Transverse colon (tissue), 4 donors: Measurements from ENCODE around the gene FGF2. TPM values are rescaled to one million over a fixed set of nuclear protein-coding genes. Genes with fewer than 3 reads are reported as not detected.

ENCODE experiments used
- DNase-seq: peaks from one replicate; pipeline ENCODE4 v3.0.0-alpha.2; 2019
- H3K27ac ChIP-seq, 4 donors: fragments of 200-600 bp; sonication (generic); 2 replicates each; pipeline ENCODE4 v1.5.1; 2016 to 2018; ENCODE audit warnings: inconsistent platforms in 4 of 4
- H3K27me3 ChIP-seq: fragments of 200-600 bp; sonication (generic); 2 replicates; pipeline ENCODE4 v1.5.1; 2017; ENCODE audit warnings: inconsistent platforms
- H3K36me3 ChIP-seq, 4 donors: fragments of 200-600 bp; sonication (generic); 2 replicates each; pipeline ENCODE4 v1.5.1; 2017 to 2019; ENCODE audit warnings: inconsistent platforms in 4 of 4
- H3K4me1 ChIP-seq, 4 donors: fragments of 200-600 bp; sonication (generic); 2 replicates each; pipeline ENCODE4 v1.5.1; 2017 to 2020; ENCODE audit warnings: inconsistent platforms in 4 of 4
- H3K4me3 ChIP-seq, 4 donors: fragments of 200-600 bp; sonication (generic); 1 replicate in 1 of 4; 2 replicates in 3 of 4; pipeline versions ENCODE4 v1.5.1 to v1.6.1; 2017 to 2019; ENCODE audit warnings: inconsistent platforms in 4 of 4
- H3K9me3 ChIP-seq, 2 donors: fragments of 200-600 bp; sonication (generic); 2 replicates each; pipeline ENCODE4 v1.5.1; 2017 to 2019; ENCODE audit warnings: inconsistent platforms in 2 of 2
- CTCF ChIP-seq, 5 experiments: fragments of 200-600 bp in 3 of 5; fragments of 450-650 bp in 2 of 5; sonication (generic) in 3 of 5; IDR thresholded peaks; 1 replicate in 2 of 5; 2 replicates in 3 of 5; pipeline ENCODE4 v1.5.1; 2016 to 2017; ENCODE audit warnings: antibody characterized with exemption in 5 of 5, inconsistent platforms in 3 of 5, mild to moderate bottlenecking in 2 of 5, moderate library complexity in 1 of 5
- EP300 ChIP-seq: sonication (generic); formaldehyde crosslinking; IDR thresholded peaks from one replicate; pipeline ENCODE4 v1.6.1; 2017; ENCODE audit warnings: antibody characterized with exemption, low read depth
- POLR2A ChIP-seq: fragments of 450-650 bp; IDR thresholded peaks from one replicate; pipeline ENCODE4 v1.6.1; 2016; ENCODE audit warnings: antibody characterized with exemption, mild to moderate bottlenecking, moderate library complexity
- POLR2AphosphoS5 ChIP-seq, 3 donors: sonication (generic); formaldehyde crosslinking; IDR thresholded peaks; one replicate each; pipeline ENCODE4 v1.6.1; 2016; ENCODE audit warnings: antibody characterized with exemption in 3 of 3
- WGBS, 2 donors: methylation state at CpG; one replicate each; pipeline ENCODE4 v1.1.5; 2018; ENCODE audit warnings: low coverage in 1 of 2; 5-methylcytosine and 5-hydroxymethylcytosine counted together
- in situ Hi-C, 4 donors: fragments of 200-750 bp; cut with MboI; loops; one replicate each; pipeline versions ENCODE4 v1.15.0 to v1.15.1; 2017; ENCODE audit warnings: low sequenced_read_pairs in 3 of 4, low pct_ligation_motif_present in 1 of 4, low pct_unique_long_range_greater_than_20kb in 1 of 4
- intact Hi-C: fragments of 100-400 bp; cut with DNase I; formaldehyde crosslinking; loops from one replicate; pipeline ENCODE4 v1.15.1; 2023; ENCODE audit warnings: low total_unique reads
- total RNA-seq, 4 donors: library from RNA; depleted of rRNA; stranded (reverse); fragments of >200 nt; gene quantifications; one replicate each; pipeline ENCODE4 v1.1.0, GENCODE V29; 2016

Gene FGF2
- total RNA-seq, 4 donors from 2014 or later: 1.9 to 8.6 (median 5.8) TPM

GRCh38 chr4:122787940-122788339 lies 38.7 kb upstream of the FGF2 start:
- intact Hi-C loops (no loop called here), in situ Hi-C loops (no loop called here)
- TF ChIP-seq CTCF (IDR thresholded peaks at IDR 0.05): no peak
- TF ChIP-seq EP300: no peak
- TF ChIP-seq POLR2A: no peak
- TF ChIP-seq POLR2AphosphoS5 (IDR thresholded peaks at IDR 0.05): no peak
- Histone ChIP-seq H3K9me3 (no peaks in the 10 kb centered on the region), H3K27ac (no peak overlapping the region), H3K4me1 (peaks cover 6 to 18% (median 10%) of the 10 kb centered on the region in 4 donors), H3K27me3 (no peaks in the 10 kb centered on the region), H3K4me3 (no peak overlapping the region), H3K36me3 (no peaks in the 10 kb centered on the region)
- 71 to 81% methylated on average over 1 of the region's 1 CpG for WGBS, 2 donors
- no peak for DNase-seq

- H3K27me3 ChIP-seq: no peaks in the 10 kb centered on the region
- peaks cover 0 to 8% (median 3%) of the 10 kb centered on the region in 4 donors for H3K4me1 ChIP-seq
- H3K4me3 ChIP-seq: no peak overlapping the region
- intact Hi-C loops: no loop called here
- WGBS, 2 donors: 93 to 96% methylated on average over 3 to 4 of the region's 4 CpGs
- no peak for DNase-seq
- TF ChIP-seq POLR2A: no peak
- TF ChIP-seq CTCF (IDR thresholded peaks at IDR 0.05): no peak
- TF ChIP-seq EP300: no peak
- no peak for TF ChIP-seq POLR2AphosphoS5 (IDR thresholded peaks at IDR 0.05)
- no peaks in the 10 kb centered on the region for H3K36me3 ChIP-seq
- in situ Hi-C loops: no loop called here
- H3K9me3 ChIP-seq: no peaks in the 10 kb centered on the region
- H3K27ac ChIP-seq: no peak overlapping the region
Measured at GRCh38 chr4:122788935-122789334, 37.7 kb upstream of the FGF2 start.

- Histone ChIP-seq H3K36me3 (no peaks in the 10 kb centered on the region), H3K9me3 (no peaks in the 10 kb centered on the region), H3K4me1 (peaks cover 0 to 12% (median 9%) of the 10 kb centered on the region in 4 donors), H3K4me3 (no peak overlapping the region), H3K27ac (no peak overlapping the region), H3K27me3 (no peaks in the 10 kb centered on the region)
- in situ Hi-C loops: no loop called here
- no peak for TF ChIP-seq EP300
- no peak for TF ChIP-seq POLR2AphosphoS5 (IDR thresholded peaks at IDR 0.05)
- no peak for TF ChIP-seq CTCF (IDR thresholded peaks at IDR 0.05)
- TF ChIP-seq POLR2A: no peak
- DNase-seq: no peak
- intact Hi-C loops: no loop called here
Measured at GRCh38 chr4:122793811-122794210, 32.8 kb upstream of the FGF2 start.

- WGBS, 2 donors: 76 to 100% methylated on average over 2 to 4 of the region's 4 CpGs
- in situ Hi-C loops: no loop called here
- intact Hi-C loops: no loop called here
- H3K4me1 ChIP-seq: peaks cover 0 to 12% (median 10%) of the 10 kb centered on the region in 4 donors
- no peaks in the 10 kb centered on the region for H3K36me3 ChIP-seq
- no peak overlapping the region for H3K27ac ChIP-seq
- no peak overlapping the region for H3K4me3 ChIP-seq
- no peaks in the 10 kb centered on the region for H3K9me3 ChIP-seq
- DNase-seq: no peak
- H3K27me3 ChIP-seq: no peaks in the 10 kb centered on the region
- TF ChIP-seq EP300 (no peak), CTCF (IDR thresholded peaks at IDR 0.05) (no peak), POLR2A (no peak), POLR2AphosphoS5 (IDR thresholded peaks at IDR 0.05) (no peak)
Measured at GRCh38 chr4:122796801-122797404, 29.7 kb upstream of the FGF2 start.
